Mononuclear cell (primary cell): ENCODE data around the gene PANX3. TPM values are rescaled to one million over a fixed set of nuclear protein-coding genes. Genes with fewer than 3 reads are reported as not detected.

Experiments
- H3K27me3 ChIP-seq: 2 replicates; pipeline ENCODE4 v1.6.0; 2011; ENCODE audit warnings: low read length, control low read depth; ENCODE audit not compliant: insufficient read depth
- H3K4me1 ChIP-seq: 2 replicates; pipeline ENCODE4 v1.5.1; 2011; ENCODE audit warnings: mild to moderate bottlenecking, low read length, control low read depth; ENCODE audit not compliant: insufficient read depth
- H3K4me3 ChIP-seq: 2 replicates; pipeline ENCODE4 v1.5.1; 2011; ENCODE audit warnings: mild to moderate bottlenecking, low read length, moderate library complexity
- H3K9me3 ChIP-seq: 2 replicates; pipeline ENCODE4 v1.5.1; 2011; ENCODE audit warnings: low read depth, mild to moderate bottlenecking, control low read depth, low read length
- total RNA-seq: library from RNA; depleted of rRNA; stranded (reverse); fragments of >200 nt; gene quantifications from one replicate; pipeline ENCODE4 v1.2.3, GENCODE V29; 2012

The PANX3 gene
- total RNA-seq, 1 donor = not detected

DNA sequence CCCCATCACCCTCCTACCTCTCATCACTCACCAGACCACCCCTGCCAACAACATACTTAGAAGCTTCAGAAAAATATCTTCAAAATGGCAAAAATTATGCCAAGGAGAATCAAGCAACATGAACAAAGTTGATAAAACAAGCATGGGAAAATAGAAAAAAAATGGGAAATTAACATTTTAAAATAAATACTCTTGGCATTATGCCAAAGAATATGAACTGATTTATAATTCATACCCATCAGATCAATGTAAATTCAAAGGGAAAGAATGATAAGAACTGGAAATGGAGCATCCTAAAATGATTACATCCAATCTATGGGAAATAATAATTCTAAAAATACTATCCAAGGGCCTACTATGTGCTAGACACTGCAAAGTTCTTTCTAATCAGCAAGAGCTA is 50.3 kb downstream of the PANX3 start:
- Histone ChIP-seq H3K9me3 (no peaks in the 10 kb centered on the region), H3K4me1 (no peaks in the 10 kb centered on the region), H3K4me3 (no peak overlapping the region), H3K27me3 (no peaks in the 10 kb centered on the region)

DNA sequence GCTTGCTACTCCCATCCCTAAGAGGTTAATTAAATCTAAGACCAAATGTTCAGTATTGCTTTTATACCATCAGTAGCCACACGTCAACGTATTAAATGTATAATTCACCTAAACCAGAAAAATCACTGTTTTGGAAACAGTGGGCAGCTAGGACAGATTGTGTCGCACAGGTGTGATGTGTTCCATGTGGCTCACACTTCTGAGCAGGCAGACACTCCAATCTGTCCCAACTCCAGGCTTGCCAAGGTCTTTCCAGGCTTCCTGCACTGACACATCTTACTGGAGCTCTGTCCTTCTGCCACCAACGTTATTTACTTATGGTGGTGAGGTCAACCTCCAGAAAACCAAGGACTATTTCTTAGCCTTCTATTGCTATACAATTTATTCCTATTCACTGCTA is 50.9 kb downstream of the PANX3 start:
- Histone ChIP-seq H3K27me3 (no peaks in the 10 kb centered on the region), H3K4me3 (no peak overlapping the region), H3K4me1 (no peaks in the 10 kb centered on the region)

DNA sequence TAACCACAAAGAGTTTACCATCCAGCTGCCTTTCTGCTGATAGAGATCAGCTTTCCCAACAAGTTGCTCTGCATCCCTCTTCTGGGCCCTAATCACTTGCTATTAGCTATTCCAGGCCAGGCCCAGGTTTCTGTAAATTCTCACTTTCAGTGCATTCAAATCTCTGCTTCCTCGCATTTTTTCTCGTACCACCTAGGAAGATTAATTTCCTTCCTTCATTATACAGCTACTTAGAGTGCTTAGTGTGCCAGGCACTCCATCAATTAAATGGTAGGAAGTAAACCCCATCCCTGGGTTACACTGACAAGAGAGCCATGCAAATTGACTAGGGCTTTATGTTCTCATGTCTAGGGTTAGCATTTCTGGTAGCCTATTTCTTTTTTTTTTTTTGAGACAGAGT is 52.6 kb downstream of the PANX3 start:
- Histone ChIP-seq H3K4me1 (no peaks in the 10 kb centered on the region), H3K4me3 (no peak overlapping the region), H3K9me3 (no peaks in the 10 kb centered on the region), H3K27me3 (no peaks in the 10 kb centered on the region)

More for the DNA sequence above, 50.9 kb downstream of the PANX3 start:
- H3K9me3 ChIP-seq = no peaks in the 10 kb centered on the region

DNA sequence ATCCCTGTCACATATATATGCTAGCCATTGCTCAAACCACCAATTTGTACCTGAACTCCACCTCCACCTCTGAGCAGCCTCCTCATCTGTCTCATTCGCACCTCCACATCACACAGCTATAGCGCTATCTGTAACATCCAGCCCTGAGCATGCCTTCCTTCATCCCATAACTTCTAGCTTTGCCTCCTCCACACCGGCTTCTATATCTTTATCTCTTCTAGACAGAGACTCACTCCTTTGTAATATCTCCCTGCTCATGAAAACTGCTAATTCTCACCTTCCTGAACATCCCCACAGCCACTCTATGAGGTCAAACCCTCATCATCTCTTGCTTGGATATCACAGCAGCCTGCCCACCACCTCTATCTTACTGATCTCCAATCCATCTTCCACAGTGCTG is 56.4 kb downstream of the PANX3 start:
- H3K4me3 ChIP-seq = no peak overlapping the region
- H3K27me3 ChIP-seq = no peaks in the 10 kb centered on the region
- no peaks in the 10 kb centered on the region for H3K9me3 ChIP-seq
- peaks cover 8% of the 10 kb centered on the region for H3K4me1 ChIP-seq

DNA sequence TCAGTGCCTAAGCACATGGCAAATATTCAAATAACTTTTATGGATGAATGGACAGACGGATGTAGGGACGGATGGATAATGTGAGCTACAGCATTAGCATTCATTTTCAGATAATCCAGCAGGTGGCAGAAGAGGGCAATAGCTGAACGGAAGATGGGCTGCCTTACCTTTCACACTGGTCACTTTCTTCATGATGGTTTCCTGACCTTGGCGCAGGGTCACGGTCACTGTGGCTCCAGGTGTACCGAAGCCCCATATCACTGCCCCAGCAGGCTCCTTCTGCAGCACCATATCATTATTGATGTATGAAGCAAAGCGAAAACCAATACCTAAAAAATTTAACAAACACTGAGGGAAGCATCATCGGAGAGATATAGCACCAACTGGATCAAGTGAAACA is 58.0 kb downstream of the PANX3 start:
- no peaks in the 10 kb centered on the region for H3K9me3 ChIP-seq
- H3K4me1 ChIP-seq = peaks cover 18% of the 10 kb centered on the region
- H3K27me3 ChIP-seq = no peaks in the 10 kb centered on the region
- no peak overlapping the region for H3K4me3 ChIP-seq

Other genes with a start within 250 kb of the PANX3 start
- gene OR8B2, start 226.9 kb upstream of the PANX3 start, total RNA-seq = not detected
- gene OR8B3, start 212.4 kb upstream of the PANX3 start, total RNA-seq = not detected
- gene OR8B4, start 186.6 kb upstream of the PANX3 start, total RNA-seq = not detected
- gene OR8B8, start 165.7 kb upstream of the PANX3 start, total RNA-seq = not detected
- not detected for gene OR8B12, start 67.8 kb upstream of the PANX3 start, total RNA-seq
- gene OR8A1, start 41.4 kb upstream of the PANX3 start, total RNA-seq = not detected
- gene TBRG1, start 11.4 kb downstream of the PANX3 start, total RNA-seq = 39.7 TPM
- gene SIAE, start 62.3 kb downstream of the PANX3 start, total RNA-seq = 4.3 TPM
- gene SPA17, start 62.5 kb downstream of the PANX3 start, total RNA-seq = 1.7 TPM
- gene NRGN, start 128.5 kb downstream of the PANX3 start, total RNA-seq = 58.9 TPM
- 0.42 TPM for gene VSIG2, start 140.8 kb downstream of the PANX3 start, total RNA-seq
- gene ESAM, start 150.9 kb downstream of the PANX3 start, total RNA-seq = 9.4 TPM
- gene MSANTD2, start 189.0 kb downstream of the PANX3 start, total RNA-seq = 3.6 TPM